Kidney epithelial cell (primary cell): ENCODE data around the gene MTARC2. TPM values are rescaled to one million over a fixed set of nuclear protein-coding genes. Genes with fewer than 3 reads are reported as not detected.

ENCODE experiments used
- DNase-seq: peaks from one replicate; pipeline ENCODE4 v3.0.0-alpha.2; 2010; ENCODE audit warnings: low read depth
- H3K27me3 ChIP-seq: 2 replicates; pipeline ENCODE4 v1.6.0; 2011; ENCODE audit warnings: low read length; ENCODE audit not compliant: control insufficient read depth, insufficient read depth
- H3K36me3 ChIP-seq: 2 replicates; pipeline ENCODE4 v1.5.1; 2011; ENCODE audit warnings: low read length; ENCODE audit not compliant: control insufficient read depth, insufficient read depth
- H3K4me3 ChIP-seq: 2 replicates; pipeline ENCODE4 v1.5.1; 2011; ENCODE audit warnings: low read depth, mild to moderate bottlenecking, control low read depth, low read length
- CTCF ChIP-seq: IDR thresholded peaks from 2 replicates; pipeline ENCODE4 v1.5.1; 2011; ENCODE audit warnings: mild to moderate bottlenecking, moderate library complexity, low read length, control low read depth, inconsistent platforms; ENCODE audit not compliant: insufficient read depth, poor library complexity, severe bottlenecking
- total RNA-seq: library from RNA; depleted of rRNA; stranded (reverse); fragments of >200 nt; gene quantifications from 2 replicates; pipeline ENCODE4 v1.2.3, GENCODE V29; 2015

The MTARC2 gene
- total RNA-seq, 1 donor from 2014 or later: 8.9 TPM

GRCh38 chr1:220828179-220828490 is 80.0 kb downstream of the MTARC2 start:
- H3K27me3 ChIP-seq: no peaks in the 10 kb centered on the region
- no peak overlapping the region for H3K4me3 ChIP-seq
- no peak for TF ChIP-seq CTCF
- no peaks in the 10 kb centered on the region for H3K36me3 ChIP-seq
- DNase-seq: no peak

- Histone ChIP-seq H3K36me3 (no peaks in the 10 kb centered on the region), H3K27me3 (no peaks in the 10 kb centered on the region), H3K4me3 (no peak overlapping the region)
- no peak for TF ChIP-seq CTCF
- DNase-seq: no peak
These were observed 80.9 kb downstream of the MTARC2 start for GRCh38 chr1:220828950-220829586.

GRCh38 chr1:220833436-220833835 is 85.3 kb downstream of the MTARC2 start:
- TF ChIP-seq CTCF: no peak
- no peak for DNase-seq
- no peaks in the 10 kb centered on the region for H3K36me3 ChIP-seq
- H3K27me3 ChIP-seq: no peaks in the 10 kb centered on the region
- H3K4me3 ChIP-seq: no peak overlapping the region

Other genes with a start within 250 kb of the MTARC2 start
- 6.1 and 9.5 TPM in 2 replicates for gene MARK1, start 220.2 kb upstream of the MTARC2 start, total RNA-seq
- 8.4 and 8.9 TPM in 2 replicates for gene C1orf115, start 58.0 kb upstream of the MTARC2 start, total RNA-seq
- gene MTARC1, start 38.6 kb downstream of the MTARC2 start, total RNA-seq: 3.5 and 7.7 TPM in 2 replicates
- gene HLX, start 131.1 kb downstream of the MTARC2 start, total RNA-seq: 0.68 and 3.2 TPM in 2 replicates